OCI-LY3 (cell line): Measurements from ENCODE around the gene TMEM164.

Experiments used
- H2AFZ ChIP-seq: fragments of 200-600, 300-600 bp; shearing (Covaris generic); 2 replicates; pipeline ENCODE4 v1.6.0; 2014; ENCODE audit warnings: antibody characterized with exemption, low read depth, low read length
- H3K27ac ChIP-seq: fragments of 200-600, 300-600 bp; sonication (generic); 2 replicates; pipeline ENCODE4 v1.5.1; 2014; ENCODE audit warnings: mild to moderate bottlenecking, low read length, moderate library complexity, mixed read lengths
- H3K27me3 ChIP-seq: fragments of 200-600, 300-600 bp; sonication (generic); 2 replicates; pipeline ENCODE4 v1.6.1; 2014; ENCODE audit warnings: low read depth, low read length, mixed read lengths
- H3K36me3 ChIP-seq: fragments of 200-600, 300-600 bp; sonication (generic); replicated peaks from 2 replicates; pipeline ENCODE3; 2014; ENCODE audit warnings: low read depth, low read length, mixed read lengths
- H3K4me1 ChIP-seq: fragments of 300-600, 200-600 bp; sonication (generic); 2 replicates; pipeline ENCODE4 v1.6.1; 2014; ENCODE audit warnings: low read length, mixed read lengths
- H3K4me2 ChIP-seq: fragments of 200-600, 300-600 bp; sonication (generic); 2 replicates; pipeline ENCODE4 v1.6.1; 2014; ENCODE audit warnings: low read length, mixed read lengths
- H3K4me3 ChIP-seq: fragments of 300-600, 200-600 bp; sonication (generic); 2 replicates; pipeline ENCODE4 v1.5.1; 2014; ENCODE audit warnings: antibody characterized with exemption, mild to moderate bottlenecking, low read length, moderate library complexity
- H3K79me2 ChIP-seq: fragments of 300-600, 200-600 bp; shearing (Covaris generic); 2 replicates; pipeline ENCODE4 v1.6.1; 2014; ENCODE audit warnings: mild to moderate bottlenecking, low read length, mixed read lengths
- H3K9ac ChIP-seq: fragments of 300-600, 200-600 bp; shearing (Covaris generic); 2 replicates; pipeline ENCODE4 v1.6.0; 2014; ENCODE audit warnings: mild to moderate bottlenecking, low read length, moderate library complexity
- H3K9me3 ChIP-seq: fragments of 200-600, 300-600 bp; shearing (Covaris generic); 2 replicates; pipeline ENCODE4 v1.6.1; 2014; ENCODE audit warnings: low read length, mixed read lengths; ENCODE audit not compliant: insufficient read depth
- H4K20me1 ChIP-seq: fragments of 200-600, 300-600 bp; sonication (generic); 2 replicates; pipeline ENCODE4 v1.6.1; 2016; ENCODE audit warnings: low read length, mixed read lengths; ENCODE audit not compliant: insufficient read depth
- EZH2phosphoT487 ChIP-seq: fragments of 200-600 bp; shearing (Covaris generic); IDR thresholded peaks from 2 replicates; pipeline ENCODE4 v1.6.1; 2018; ENCODE audit warnings: antibody characterized with exemption, mixed run types, low read depth
- TF ChIP-seq, protein P1 (sequence below): fragments of 200-600, 300-600 bp; sonication (generic); IDR thresholded peaks from 2 replicates; pipeline ENCODE4 v1.5.1; 2014; ENCODE audit warnings: antibody characterized with exemption, low read length, low read depth

TMEM164 gene

DNA sequence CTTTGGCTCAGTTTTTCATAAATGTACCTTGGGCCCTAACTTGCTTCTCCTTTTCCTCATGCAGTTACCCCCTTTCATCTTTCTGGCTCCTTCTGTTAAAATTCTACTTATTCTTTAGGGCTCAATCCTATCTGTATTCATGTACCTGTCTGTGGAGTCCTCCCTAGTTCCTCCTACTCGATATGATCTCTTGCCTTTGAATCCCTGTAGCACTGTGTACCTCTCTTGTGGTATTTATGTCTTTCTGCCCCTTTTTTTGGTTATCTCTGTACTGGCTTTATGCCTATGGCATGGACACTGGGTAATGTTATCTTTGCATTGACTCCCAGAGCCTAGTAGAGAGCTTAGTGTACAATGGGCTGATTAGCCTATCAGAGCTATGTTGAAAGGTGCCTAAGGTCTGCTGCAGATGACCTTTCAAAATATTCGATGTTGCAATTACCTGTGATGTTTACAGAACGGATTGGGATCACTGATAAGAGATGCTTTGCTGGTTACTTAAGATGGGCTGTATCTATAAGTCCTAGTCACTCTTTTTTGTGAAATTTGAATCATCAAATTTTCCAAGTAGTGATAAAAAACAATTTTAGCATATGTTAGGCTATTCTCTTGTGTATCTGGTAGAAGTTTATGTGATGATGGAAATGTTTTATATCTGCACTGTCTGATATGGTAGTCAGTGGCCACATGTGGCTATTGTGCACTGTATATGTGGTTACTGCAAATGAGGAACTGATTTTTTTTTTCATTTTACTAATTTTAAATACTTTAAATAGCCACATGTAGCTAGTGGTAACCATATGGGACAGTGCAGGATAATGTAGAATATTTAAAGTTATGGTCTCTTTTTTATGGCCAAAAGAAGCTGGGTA lies 33.5 kb downstream of the TMEM164 start:
- Histone ChIP-seq H3K4me3 (no peak overlapping the region), H3K27ac (no peak overlapping the region), H3K4me2 (no peak overlapping the region), H3K79me2 (peaks cover 7% of the 10 kb centered on the region; the same call in 1 of the 2 replicates), H3K27me3 (no peaks in the 10 kb centered on the region), H3K36me3 (peaks cover 2% of the 10 kb centered on the region), H4K20me1 (peaks cover 8% of the 10 kb centered on the region; the same call in 1 of the 2 replicates), H2AFZ (no peak overlapping the region), H3K9me3 (no peaks in the 10 kb centered on the region), H3K4me1 (peaks cover 7% of the 10 kb centered on the region; the same call in 1 of the 2 replicates), H3K9ac (no peak overlapping the region)
- no peak for TF ChIP-seq EZH2phosphoT487

DNA sequence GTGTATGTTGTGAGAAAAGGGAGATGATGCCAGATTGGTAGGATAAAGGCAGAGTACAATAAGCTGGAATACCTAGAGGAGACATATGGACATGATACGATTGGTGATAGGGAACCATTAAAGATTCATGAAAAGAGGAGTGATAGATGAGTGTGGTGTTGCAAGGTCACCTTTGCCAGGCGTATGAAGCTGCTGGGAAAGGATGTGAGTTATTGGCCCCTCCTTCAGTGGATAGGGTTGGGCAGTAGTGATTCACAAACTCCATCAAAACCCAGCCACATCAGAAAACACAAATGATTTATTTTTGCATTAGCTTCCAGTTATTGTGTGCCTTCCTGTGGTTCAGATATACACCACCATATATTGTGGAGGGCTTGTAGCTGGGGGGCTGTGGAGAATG lies 34.3 kb downstream of the TMEM164 start:
- Histone ChIP-seq H3K4me3 (no peak overlapping the region), H3K79me2 (peaks cover 7% of the 10 kb centered on the region; the same call in 1 of the 2 replicates), H3K27me3 (no peaks in the 10 kb centered on the region), H3K9ac (no peak overlapping the region), H3K4me2 (no peak overlapping the region), H3K36me3 (peaks cover 2% of the 10 kb centered on the region), H2AFZ (no peak overlapping the region), H3K27ac (no peak overlapping the region), H4K20me1 (peaks cover 7% of the 10 kb centered on the region; the same call in 1 of the 2 replicates), H3K4me1 (peaks cover 7% of the 10 kb centered on the region; the same call in 1 of the 2 replicates), H3K9me3 (no peaks in the 10 kb centered on the region)
- TF ChIP-seq, protein P1, sequence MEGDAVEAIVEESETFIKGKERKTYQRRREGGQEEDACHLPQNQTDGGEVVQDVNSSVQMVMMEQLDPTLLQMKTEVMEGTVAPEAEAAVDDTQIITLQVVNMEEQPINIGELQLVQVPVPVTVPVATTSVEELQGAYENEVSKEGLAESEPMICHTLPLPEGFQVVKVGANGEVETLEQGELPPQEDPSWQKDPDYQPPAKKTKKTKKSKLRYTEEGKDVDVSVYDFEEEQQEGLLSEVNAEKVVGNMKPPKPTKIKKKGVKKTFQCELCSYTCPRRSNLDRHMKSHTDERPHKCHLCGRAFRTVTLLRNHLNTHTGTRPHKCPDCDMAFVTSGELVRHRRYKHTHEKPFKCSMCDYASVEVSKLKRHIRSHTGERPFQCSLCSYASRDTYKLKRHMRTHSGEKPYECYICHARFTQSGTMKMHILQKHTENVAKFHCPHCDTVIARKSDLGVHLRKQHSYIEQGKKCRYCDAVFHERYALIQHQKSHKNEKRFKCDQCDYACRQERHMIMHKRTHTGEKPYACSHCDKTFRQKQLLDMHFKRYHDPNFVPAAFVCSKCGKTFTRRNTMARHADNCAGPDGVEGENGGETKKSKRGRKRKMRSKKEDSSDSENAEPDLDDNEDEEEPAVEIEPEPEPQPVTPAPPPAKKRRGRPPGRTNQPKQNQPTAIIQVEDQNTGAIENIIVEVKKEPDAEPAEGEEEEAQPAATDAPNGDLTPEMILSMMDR, result no peak
- TF ChIP-seq EZH2phosphoT487, result no peak

DNA sequence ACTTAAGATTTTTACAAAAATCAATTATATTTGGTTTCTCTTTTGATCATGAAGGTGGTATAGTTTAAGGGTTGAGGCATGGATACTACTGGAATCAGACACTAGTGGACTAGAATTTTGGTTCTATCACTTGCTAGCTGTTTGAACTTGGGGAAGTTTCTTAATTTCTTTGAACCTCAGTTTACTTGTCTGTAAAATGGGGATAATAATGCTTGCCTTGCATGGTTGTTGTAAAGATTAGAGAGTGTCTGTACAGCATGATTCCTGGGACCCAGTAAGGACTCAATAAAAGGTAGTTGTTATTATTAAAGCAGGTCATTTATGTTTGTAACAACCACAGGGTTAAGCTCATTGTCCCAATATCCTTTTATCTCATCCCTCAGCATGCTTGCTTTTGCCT lies 36.0 kb downstream of the TMEM164 start:
- H3K4me2 ChIP-seq, result no peak overlapping the region
- no peak overlapping the region for H3K4me3 ChIP-seq
- TF ChIP-seq, protein P1, result no peak
- no peak for TF ChIP-seq EZH2phosphoT487
- H3K27ac ChIP-seq, result no peak overlapping the region
- H3K4me1 ChIP-seq, result peaks cover 18% of the 10 kb centered on the region
- no peaks in the 10 kb centered on the region for H3K9me3 ChIP-seq
- peaks cover 8% of the 10 kb centered on the region for H3K36me3 ChIP-seq
- peaks cover 7% of the 10 kb centered on the region; the same call in 1 of the 2 replicates for H4K20me1 ChIP-seq
- 0 out of 2 replicates have a peak, but pooled peaks cover 7% of the 10 kb centered on the region for H3K79me2 ChIP-seq
- no peak overlapping the region for H3K9ac ChIP-seq
- no peak overlapping the region for H2AFZ ChIP-seq
- H3K27me3 ChIP-seq, result no peaks in the 10 kb centered on the region

DNA sequence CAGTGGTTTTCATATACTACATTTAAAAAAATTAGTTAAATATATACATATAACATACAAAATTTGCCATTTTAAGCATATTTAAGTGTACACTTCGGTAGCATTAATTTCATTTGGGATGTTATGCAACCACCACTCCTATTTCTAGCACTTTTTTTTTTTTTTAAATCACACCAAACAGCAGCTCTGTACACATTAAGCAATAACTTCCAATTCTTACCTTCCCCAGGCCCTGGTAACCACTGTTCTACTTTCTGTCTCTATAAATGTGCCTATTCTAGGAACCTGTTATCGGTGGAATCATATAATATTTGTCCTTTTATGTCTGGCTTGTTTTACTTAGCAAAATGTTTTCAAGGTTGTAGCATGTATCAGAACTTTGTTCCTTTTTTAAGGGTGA lies 39.1 kb downstream of the TMEM164 start:
- no peak overlapping the region for H3K27ac ChIP-seq
- H3K79me2 ChIP-seq, result peaks cover 8% of the 10 kb centered on the region
- TF ChIP-seq EZH2phosphoT487, result no peak
- TF ChIP-seq, protein P1, result no peak
- peaks cover 12% of the 10 kb centered on the region; the same call in 1 of the 2 replicates for H3K4me1 ChIP-seq
- H2AFZ ChIP-seq, result no peak overlapping the region
- H3K4me2 ChIP-seq, result no peak overlapping the region
- no peak overlapping the region for H3K4me3 ChIP-seq
- H3K9ac ChIP-seq, result no peak overlapping the region
- H3K9me3 ChIP-seq, result no peaks in the 10 kb centered on the region
- peaks cover 9% of the 10 kb centered on the region for H3K36me3 ChIP-seq
- H4K20me1 ChIP-seq, result peaks cover 10% of the 10 kb centered on the region; the same call in 1 of the 2 replicates
- H3K27me3 ChIP-seq, result no peaks in the 10 kb centered on the region
